GDM1 (cell line): Measurements from ENCODE around the gene CIAO2B.
"Not testable (repeated sequence)": the region's sequence is repeated elsewhere in the genome, so short reads cannot be mapped to it uniquely, and the experiment has no call there.

Source experiments
- DNase-seq: peaks from one replicate; lab custom pipeline; 2025; lab: John Stamatoyannopoulos, UW

CIAO2B gene

DNA sequence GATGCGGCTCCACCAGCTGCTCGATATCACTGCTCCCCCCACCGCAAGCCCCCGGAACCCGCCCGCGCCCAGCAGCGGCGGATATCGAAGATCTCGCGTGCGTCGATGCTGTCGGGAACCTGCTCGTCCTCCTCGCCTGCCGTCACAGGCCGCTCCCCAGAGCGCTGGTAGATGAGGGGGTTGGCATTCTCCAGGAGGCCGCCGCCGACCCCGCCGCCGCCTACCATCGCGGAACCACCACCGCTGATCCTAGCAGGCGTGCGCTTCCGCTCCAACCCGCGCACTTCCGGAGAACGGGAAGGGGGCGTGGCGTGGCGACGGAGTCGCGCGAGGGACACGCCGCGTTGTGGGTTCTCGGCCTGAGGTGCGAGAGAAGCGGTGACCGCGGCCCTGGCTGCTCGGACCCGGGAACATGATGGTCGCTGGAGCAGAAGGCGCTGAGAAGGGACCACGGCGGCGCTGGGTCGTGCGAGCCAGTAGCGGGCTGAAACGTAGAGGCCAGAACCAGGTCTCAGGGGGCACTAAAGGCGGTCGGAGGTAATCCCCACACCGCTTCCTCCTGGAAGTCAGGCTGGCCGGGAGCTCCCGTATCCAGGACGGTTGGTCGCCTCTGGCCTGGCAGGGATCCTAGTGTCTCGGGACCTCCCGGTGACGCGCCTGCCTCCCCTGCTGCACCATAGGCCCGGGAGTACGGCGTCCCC, at the start of gene CIAO2B:
Gene CIAO2B, minus strand, starts transcription at position 265 of the 701 bp plus-strand sequence. Its CDS starts 38 bp downstream, at position 227.
- DNase-seq = peak; percentile 56

GRCh38 chr16:66983033-66983432, 48.8 kb upstream of the CIAO2B start:
- DNase-seq = no peak

DNA sequence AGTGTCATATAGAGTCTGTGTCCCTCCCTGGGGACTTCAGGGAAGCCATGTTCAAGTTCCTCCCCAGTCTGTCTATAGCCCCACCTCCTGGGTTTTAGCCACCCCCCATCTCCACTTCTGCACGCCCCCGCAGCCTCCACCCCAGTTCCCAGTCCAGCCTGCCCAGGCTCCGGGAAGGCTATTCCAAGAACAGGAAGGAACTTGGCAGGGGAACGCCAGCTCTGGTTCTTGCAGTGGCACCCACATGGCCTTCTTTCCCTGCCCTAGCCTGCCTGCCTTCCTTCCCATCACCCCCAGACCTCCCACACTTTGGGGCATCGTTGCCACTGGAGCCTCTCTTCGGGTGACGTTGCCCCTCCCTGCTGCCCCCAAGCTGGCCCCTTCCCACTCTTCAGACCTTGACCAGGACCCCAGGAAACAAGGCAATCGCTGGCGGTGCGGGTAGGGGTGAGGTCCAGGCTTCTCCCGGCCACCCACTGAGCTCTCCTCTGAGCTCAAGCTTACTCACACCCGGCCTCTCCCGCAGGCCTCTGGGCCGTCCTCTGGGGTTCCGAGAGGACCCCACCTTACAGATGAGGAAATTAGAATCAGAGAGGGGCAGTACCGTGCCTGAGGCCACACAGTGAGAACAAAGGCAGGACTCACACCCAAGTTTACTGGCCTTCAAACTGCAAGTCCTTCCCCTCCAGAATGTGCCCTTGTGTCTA, 45.0 kb upstream of the CIAO2B start:
- DNase-seq = no peak

DNA sequence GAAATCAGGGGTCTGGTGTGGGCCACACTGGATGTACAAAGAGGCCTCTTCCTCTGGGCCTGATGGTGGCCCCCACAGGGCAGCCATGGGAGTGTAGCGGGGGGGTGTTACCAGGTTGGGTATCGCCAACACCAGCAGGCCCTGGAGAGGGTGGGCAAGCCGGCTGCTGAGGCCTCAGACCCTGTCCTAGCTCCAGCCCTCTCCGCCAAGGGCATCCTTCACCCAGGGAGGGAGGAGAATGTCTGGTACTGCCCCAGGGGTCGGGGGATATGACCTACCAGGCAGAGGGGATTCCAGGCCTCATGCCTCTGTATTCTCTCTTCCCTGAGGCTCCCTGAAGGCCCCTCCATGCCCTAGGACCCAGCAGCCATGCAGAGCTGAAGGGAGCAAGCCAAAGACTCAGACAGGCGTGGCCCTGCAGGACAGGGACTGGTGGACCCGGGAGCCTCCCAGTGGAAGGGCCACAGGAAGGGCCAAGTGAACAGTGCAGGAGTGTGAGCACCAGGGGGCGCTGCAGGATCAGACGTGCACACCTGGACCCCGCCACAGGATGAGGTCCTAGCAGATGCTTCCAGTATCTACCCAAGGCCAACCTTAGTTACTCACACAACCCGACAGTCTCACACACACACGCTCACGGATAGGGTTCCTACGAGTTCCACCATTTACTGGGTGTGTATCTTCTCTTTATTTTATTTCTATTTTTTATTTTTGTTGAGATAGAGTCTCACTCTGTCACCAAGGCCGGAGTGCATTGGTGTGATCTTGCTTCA, 43.3 kb upstream of the CIAO2B start:
- DNase-seq = peak; percentile 47

- DNase-seq = no peak
These were observed 42.5 kb upstream of the CIAO2B start for GRCh38 chr16:66976746-66977145.

DNA sequence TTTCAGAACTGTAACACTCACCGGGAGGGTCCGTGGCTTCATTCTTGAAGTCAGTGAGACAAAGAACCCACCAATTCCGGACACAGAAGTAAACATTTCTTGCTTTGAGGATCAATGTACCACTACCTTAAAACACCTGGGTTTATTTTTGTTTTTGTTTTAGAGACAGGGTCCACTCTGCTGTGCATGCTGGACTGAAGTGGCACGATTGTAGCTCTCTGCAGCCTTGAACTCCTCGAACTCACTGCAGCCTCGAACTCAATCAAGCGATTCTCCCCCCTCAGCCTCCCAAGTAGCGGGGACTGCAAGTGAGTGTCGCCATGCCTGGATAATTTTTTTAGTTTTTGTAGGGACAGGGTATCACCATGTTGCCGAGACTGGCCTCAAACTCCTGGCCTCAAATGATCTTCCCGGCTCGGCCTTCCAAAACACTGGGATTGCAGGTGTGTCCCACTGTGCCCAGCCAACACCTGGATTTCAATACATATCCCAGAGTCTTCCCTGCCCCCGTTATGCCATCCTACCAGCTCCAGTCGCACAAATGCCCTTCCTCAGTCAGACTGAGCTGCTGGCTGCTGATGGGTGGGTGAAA, 41.2 kb upstream of the CIAO2B start:
- no peak for DNase-seq

- not testable (repeated sequence) for DNase-seq
These were observed 40.7 kb upstream of the CIAO2B start for GRCh38 chr16:66974932-66975246.

DNA sequence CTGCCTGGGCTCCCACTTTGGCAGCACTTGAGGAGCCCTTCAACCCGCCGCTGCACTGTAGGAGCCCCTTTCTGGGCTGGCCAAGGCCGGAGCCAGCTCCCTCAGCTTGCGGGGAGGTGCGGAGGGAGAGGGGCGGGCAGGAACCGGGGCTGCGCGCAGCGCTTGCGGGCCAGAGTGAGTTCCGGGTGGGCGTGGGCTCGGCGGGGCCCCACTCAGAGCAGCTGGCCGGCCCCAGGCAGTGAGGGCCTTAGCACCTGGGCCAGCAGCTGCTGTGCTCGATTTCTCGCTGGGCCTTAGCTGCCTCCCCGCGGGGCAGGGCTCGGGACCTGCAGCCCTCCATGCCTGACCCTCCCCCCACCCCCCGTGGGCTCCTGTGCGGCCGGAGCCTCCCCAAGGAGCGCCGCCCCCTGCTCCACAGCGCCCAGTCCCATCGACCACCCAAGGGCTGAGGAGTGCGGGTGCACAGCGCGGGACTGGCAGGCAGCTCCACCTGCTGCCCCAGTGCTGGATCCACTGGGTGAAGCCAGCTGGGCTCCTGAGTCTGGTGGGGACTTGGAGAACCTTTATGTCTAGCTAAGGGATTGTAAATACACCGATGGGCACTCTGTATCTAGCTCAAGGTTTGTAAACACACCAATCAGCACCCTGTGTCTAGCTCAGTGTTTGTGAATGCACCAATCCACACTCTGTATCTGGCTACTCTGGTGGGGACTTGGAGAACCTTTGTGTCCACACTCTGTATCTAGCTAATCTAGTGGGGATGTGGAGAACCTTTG, 40.1 kb upstream of the CIAO2B start:
- not testable (repeated sequence) for DNase-seq

- no peak for DNase-seq
These were observed 39.5 kb upstream of the CIAO2B start for GRCh38 chr16:66973716-66974115.

DNA sequence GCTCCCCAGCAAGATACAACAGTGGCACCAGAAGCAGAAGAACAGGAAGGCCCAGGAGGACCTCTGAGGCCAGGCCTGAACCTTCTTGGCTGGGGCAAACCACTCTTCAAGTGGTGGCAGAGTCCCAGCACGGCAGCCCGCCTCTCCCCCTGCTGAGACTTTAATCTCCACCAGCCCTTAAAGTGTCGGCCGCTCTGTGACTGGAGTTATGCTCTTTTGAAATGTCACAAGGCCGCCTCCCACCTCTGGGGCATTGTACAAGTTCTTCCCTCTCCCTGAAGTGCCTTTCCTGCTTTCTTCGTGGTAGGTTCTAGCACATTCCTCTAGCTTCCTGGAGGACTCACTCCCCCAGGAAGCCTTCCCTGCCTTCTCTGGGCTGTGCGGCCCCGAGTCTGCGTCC, 38.8 kb upstream of the CIAO2B start:
- DNase-seq = no peak

DNA sequence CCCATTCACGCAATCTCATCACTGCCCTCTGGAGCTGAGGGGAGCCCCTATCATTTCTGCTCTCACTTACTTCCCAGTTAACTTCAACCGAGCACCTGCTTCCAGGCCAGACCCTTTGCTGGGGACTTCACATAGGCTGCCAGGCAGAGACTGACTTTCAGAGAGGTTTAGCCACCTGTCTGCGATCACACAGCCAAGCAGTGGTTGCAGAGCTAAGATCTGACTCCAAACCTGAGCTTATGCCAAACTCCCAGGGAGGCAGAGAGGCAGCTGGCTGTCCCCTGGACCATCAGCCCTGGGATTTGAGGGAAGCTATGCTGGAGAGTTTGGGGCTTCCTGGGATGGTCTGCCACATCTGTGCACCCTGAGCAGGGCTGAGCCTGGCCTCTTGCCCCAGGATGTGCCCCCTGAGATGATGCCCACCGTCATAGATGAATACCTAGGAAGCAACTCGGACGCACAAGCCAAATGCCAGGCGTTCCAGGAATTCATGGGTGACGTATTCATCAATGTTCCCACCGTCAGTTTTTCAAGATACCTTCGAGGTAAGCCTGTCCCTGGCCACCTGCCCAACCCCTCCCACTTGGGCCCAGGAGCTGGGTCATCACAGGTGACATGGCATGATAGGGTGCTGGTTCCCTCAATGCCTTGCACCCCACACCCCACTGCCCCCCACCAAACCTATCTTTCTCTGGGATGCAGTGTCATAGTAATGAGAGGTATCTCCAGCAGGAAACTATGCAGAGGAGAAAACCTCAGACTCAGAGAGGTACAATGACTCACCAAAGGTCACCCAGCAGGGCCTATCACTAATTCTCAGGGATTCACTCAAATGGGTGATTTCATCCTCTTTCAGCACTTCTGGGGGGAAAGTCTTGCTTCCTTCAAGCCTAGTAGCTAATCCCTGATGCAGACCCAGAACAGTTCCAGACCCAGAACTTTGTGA, 36.8 kb upstream of the CIAO2B start:
- DNase-seq = no peak

- DNase-seq = no peak
These were observed 34.6 kb upstream of the CIAO2B start for GRCh38 chr16:66968847-66969246.

GRCh38 chr16:66964049-66964448, 29.8 kb upstream of the CIAO2B start:
- no peak for DNase-seq

DNA sequence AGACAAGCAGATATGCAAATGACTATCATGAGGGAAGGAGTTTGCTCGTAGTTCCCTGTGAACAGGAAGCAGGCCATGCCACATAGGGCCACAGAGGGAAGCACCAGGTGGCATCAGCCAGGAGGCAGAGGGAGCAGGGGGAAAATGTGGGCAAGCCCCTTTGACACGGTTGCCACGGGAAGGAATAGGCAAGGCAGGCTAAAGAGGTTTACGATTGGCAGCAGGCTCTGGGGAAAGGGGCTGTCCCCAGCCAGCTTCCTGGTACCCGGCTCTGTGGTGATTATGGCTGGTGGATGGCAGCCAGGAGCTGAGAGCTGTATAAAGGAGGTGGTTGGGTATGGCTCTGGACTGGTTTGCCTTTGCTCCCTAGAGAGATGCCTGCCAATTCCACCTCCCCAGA, 27.7 kb upstream of the CIAO2B start:
- DNase-seq = no peak

GRCh38 chr16:66961065-66961744, 27.0 kb upstream of the CIAO2B start, which contains the start of gene CES3:
Gene CES3 (plus strand): TSS chr16:66961266. CDS start chr16:66961308, 42 bp downstream.
- peak; percentile 56 for DNase-seq

DNA sequence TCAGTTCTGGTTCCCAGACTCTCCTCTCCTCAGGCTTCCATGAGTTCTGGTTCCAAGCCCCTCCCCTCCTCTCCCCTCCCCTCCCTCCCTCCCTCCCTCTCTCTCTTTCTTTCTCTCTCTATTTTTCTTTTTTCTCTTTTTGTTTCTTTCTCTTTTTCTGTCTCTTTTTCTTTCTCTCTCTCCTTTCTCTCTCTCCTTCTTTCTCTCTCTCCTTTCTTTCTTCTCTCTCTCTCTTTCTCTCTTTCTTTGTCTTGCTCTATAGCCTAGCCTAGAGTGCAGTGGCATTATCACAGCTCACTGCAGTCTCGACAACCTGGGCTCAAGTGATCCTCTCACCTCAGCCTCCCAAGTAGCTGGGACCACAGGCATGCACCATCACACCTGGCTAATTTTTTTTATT, 26.1 kb upstream of the CIAO2B start:
- no peak for DNase-seq

DNA sequence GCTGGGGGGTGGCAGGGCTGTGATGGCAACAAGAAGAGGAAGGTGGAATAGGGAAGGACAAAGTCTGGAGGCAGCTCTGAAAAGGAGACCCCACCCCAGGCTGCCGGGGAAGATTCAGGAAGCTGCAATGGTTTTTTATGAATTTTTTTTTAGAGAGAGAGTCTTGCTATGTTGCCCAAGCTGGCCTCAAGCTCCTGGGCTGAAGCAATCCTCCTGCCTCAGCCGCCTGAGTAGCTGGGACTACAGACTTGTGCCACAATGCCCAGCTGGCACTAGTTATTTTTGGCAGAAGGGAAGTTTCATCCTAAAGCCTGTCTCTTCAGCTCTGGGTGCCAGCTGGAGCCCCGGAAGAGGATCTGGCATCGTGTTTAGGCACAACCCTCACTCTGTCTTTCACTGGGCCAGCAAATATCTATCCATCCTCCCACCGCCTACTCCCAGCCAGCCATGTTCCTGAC, 25.5 kb upstream of the CIAO2B start:
- DNase-seq = no peak

DNA sequence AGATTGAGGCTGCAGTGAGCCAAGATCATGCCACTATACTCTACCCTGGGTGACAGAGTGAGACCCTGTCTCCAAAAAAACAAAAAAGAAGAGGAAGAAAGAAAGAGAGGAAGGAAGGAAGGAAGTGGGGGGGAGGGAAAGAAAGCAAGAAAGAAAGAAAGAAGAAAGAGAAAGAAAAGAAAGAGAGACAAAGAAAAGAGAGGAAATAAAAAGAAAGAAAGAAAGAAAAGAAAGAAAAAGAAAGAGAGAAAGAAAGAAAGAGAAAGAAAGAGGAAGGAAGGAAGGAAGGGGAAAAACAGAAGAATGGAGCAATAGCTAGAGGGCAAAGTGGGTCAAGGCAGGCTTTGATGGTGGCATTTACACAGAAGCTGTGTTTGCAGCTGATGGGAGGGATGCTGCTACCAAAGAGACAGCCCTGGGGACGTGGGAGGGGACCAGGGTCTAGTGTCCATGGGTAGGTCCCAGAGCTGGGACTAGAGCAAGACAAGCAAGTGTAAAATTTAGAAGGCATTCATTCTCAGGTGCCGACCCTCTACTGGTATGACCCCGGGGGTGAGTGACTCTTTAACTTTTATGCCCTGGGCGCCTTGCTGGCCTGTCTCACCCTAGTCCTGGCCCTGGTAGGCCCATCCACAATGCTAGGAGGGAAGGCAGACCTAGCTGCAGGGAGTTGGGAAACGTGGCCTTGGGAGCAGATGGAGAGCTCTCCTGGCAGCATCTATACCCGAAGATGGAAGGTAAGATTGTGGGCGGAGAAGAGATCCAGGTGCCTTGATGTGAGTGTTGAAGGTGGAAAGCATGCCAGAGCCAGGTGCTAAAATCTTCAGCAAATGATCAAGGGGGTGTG, 24.9 kb upstream of the CIAO2B start:
- DNase-seq = no peak

GRCh38 chr16:66956154-66956457, 21.9 kb upstream of the CIAO2B start:
- DNase-seq = not testable (repeated sequence)
